GM18498 (cell line): ENCODE data around the gene MAPK10.

Experiments used
- ATAC-seq: cut with Tn5 transposase; IDR thresholded peaks from one replicate; pipeline ENCODE4 v1.9.1; 2021; ENCODE audit warnings: mild to moderate bottlenecking, moderate library complexity; ENCODE audit not compliant: unreplicated experiment

MAPK10 gene

GRCh38 chr4:86359944-86360478 lies at the start of gene MAPK10:
MAPK10 (minus strand) TSS chr4:86360053.
- ATAC-seq, result peak; percentile 100

DNA sequence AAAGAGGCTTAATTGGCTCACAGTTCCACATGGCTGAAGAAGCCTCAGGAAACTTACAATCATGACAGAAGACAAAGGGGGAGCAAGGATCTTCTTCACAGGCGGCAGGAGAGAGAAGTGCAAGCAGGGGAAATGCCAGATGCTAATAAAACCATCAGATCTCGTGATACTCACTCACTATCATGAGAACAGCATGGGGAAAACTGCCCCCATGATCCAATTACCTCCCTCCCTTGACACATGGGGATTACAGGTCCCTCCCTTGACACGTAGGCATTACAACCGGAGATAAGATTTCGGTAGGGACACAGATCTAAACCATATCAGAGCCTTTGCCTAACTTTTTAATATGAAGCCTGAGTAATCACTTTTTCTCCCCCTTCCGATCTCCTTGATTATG lies 43.7 kb upstream of the MAPK10 start:
- ATAC-seq, result no peak

- ATAC-seq, result no peak
These were observed 42.0 kb upstream of the MAPK10 start for GRCh38 chr4:86401826-86402225.

GRCh38 chr4:86400216-86400615 lies 40.4 kb upstream of the MAPK10 start:
- ATAC-seq, result no peak

DNA sequence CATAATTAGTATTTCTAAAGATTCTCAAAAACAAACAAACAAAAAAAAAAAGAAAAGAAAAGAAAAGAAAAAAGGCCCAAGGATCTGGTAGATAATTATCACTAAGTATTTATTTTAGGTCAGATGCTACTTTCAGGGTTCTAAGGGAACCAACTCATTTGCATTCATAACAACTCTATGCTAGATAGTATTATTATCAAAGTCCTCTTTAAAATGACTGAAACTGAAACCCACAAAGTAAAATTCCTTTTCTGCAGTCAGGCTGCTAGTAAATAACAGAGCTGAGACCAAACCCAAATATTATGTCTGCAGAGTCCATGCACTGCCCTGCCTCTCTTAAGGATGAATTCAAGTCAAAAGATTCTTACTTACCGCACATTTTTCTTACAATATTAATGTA lies 38.3 kb upstream of the MAPK10 start:
- peak; percentile 82 for ATAC-seq

DNA sequence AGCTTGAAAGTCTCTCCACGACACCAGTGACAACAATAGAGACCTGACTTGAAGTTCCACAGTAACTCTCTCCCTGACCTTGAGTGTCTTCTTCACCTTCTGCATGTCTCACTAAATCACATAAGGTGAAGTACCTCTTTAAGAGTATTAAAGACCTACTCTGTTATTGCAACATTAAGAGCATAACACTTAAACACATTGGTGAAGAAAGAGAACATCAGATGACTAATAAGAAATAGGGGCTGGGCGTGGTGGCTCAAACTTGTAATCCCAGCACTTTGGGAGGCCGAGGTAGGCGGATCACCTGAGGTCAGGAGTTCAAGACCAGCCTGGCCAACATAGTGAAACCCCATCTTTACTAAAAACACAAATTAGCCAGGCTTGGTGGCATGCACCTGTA lies 33.9 kb upstream of the MAPK10 start:
- no peak for ATAC-seq

DNA sequence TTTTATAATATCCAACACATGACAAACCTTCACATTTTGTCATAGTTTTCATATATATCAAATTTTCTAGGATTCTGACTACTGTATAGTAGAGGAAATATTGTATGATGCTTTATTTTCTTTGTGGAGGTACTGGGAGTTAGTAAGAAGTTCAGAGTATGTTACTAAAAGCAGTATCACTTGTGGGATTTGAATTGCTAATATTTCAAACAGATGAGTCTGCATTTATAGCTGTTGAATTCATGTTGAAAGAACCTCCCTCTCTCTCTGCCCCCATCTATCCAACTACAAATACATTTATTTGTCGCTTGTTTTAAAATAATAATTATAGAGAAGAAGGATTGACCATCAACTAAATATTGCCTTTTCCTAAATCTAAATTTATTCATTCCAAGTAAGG lies 29.8 kb upstream of the MAPK10 start:
- no peak for ATAC-seq

GRCh38 chr4:86388252-86388651 lies 28.4 kb upstream of the MAPK10 start:
- ATAC-seq, result no peak

GRCh38 chr4:86386817-86387415 lies 27.1 kb upstream of the MAPK10 start:
- no peak for ATAC-seq

- no peak for ATAC-seq
These were observed 26.3 kb upstream of the MAPK10 start for GRCh38 chr4:86386201-86386600.

DNA sequence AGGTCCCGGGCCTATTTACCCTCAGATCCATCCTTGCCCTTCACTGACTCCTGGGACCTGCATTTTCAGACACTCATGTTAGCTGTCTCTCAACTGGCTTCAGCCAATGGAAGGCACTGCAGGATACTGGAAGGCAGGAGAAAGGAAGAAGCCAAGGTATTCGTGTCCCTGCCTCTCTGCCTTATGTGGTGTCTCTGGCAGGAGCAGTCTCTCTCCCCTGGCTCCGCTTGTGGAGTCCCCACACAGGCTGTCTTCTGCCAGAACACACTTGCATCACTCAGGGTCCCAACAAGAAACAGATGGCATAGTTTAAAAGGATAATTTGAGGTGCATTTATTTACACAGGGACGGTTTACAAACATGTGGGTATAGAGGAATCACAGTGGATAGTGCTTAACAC lies 21.6 kb upstream of the MAPK10 start:
- no peak for ATAC-seq

- no peak for ATAC-seq
These were observed 20.4 kb upstream of the MAPK10 start for GRCh38 chr4:86380181-86380724.

- ATAC-seq, result no peak
These were observed 17.0 kb upstream of the MAPK10 start for GRCh38 chr4:86376850-86377249.

DNA sequence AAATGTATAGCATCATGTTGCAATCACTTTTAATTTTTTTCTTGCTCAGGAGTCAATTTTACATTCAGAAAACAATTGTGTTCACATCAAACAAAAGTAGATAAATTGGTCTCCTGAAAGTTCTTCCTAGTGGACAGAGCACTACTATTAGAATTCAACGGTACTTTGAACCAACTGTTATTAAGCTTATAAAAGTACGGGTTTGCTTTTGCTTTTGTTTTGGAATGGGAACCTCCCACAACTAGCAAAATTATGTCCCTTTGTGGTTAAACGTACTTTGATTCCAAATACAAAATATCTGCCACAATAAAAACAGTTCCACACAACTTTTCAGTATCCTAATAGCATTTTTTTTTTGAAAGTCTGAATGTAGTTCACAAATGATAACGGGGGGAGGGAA lies 8.6 kb upstream of the MAPK10 start:
- no peak for ATAC-seq

DNA sequence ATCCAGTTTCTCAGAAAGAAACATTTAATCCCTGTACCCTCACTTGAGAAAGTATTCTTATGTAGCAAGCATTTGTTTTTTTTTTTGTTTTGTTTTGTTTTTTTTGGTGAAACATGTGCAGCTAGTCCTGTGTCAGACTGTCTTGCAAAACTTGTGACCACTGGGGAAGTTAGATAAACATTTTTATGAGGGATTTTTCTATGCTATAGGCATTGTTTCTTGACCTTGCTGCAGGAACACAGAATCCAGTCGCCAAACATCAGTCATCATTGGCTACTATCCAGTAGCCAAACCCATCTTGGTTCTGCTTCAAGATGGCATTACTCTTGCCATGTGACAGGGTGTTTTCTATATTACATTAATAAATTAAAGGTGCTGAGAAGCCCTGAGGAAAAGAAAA lies 7.7 kb upstream of the MAPK10 start:
- ATAC-seq, result no peak

DNA sequence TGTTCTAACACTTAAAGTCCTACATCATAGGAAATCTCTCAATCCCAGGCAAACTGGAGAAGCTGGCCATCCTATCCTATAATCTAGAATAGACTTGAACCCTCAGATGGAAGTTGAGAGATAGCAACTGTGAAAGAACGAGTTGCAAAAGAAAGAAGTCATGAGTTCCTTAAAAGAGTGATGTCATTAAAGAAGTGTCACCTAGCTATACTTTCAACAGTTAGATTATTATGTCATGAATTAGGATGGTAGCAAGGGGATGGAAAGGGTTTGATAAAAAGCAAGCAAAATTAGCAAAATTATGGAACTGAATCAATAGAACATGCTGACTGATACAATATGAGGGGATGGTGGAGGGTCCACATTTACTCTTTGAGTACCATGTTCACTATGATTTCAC lies 7.1 kb upstream of the MAPK10 start:
- no peak for ATAC-seq

DNA sequence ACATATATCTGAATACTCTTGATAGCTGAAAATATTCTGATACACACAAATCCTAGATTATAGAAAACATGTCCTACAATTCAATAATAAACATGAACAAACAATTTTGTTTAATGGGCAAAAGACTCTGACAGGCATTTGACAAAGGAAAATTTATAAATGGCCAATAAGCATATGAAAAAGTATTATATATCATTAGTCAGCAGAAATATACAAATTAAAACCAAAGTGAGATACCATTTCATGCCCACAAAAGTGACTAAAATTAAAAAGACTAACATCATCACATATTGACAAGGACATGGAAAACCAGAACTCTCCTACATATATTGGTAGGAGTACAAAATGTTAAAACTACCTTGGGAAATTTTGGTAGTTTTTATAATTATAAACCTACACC lies 2.7 kb upstream of the MAPK10 start:
- no peak for ATAC-seq

DNA sequence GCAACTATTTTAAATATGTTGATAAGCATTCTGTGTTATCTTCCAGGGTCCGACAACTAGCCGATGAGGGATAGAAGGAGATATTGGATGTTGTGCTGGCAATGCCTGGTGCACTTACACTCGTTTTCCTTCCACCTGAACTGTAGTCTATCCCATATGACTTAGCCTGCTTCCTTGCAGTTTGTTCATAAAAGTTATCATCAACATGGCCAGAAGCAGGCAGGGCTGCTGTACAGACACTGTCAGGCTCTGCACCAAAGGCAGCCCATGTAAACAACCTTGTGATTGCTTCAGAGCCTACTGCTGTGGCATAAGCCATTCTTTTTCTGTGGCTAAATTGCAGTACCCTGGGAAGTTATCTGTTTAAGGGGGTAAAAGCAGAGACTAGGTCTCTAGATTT lies 1.6 kb downstream of the MAPK10 start:
- ATAC-seq, result no peak

GRCh38 chr4:86357608-86358007 lies 2.2 kb downstream of the MAPK10 start:
- ATAC-seq, result no peak

DNA sequence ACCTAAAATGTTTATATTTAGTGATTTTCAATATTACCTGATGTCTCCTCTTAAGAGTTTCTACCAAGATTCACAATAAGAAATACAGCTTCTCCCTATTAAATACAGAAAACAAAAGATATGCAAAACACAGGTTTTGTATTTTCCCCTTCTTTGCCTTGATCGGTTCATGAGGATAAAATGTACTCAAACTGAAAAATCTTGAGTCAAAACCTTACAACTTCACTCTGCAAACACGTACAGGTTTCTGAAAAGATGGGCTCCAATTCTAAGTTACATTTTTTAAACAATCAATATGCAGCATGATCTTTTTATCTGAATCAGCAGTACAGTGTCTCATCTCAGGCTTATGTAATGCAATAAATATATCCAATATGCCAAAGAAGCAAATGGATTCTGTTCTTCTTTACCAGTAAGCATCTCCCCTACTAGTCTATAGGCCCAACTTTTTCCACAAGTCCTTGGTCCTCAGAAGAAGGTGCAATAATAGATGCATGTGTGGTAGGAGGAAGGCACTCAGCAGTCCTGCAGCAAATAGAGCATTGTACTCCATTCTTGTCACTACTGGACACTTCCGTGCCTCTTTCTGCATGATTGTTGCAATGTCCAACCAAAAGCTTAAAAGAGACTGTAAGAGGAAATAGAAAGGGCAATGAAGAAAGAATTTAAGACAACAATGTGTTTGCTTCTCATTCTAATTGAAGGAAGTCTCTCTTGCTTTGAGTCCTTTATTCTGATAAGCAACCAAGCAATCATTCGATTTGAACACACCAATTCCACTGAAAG lies 3.2 kb downstream of the MAPK10 start:
- ATAC-seq, result no peak

GRCh38 chr4:86354390-86354789 lies 5.5 kb downstream of the MAPK10 start:
- ATAC-seq, result no peak

GRCh38 chr4:86346320-86346719 lies 13.5 kb downstream of the MAPK10 start:
- ATAC-seq, result no peak
